Measurements from ENCODE around the gene RDH5. TPM values are rescaled to one million over a fixed set of nuclear protein-coding genes. Genes with fewer than 3 reads are reported as not detected.

Gene RDH5
- total and polyA plus RNA-seq, 2 of the 13 experiments (the other 11 are each of a cell fraction or from before 2014, with no cell fraction given) = 2.6 to 5.7 TPM

- TF ChIP-seq ZBTB2 (CRISPR knock-in tag; IDR thresholded peaks at IDR 0.05; ENCODE audit: low read depth) = no peak
- no peak for TF ChIP-seq RNF219 (CRISPR knock-in tag; IDR thresholded peaks at IDR 0.05)
- no peak for TF ChIP-seq HIVEP1 (CRISPR knock-in tag; IDR thresholded peaks at IDR 0.05)
- TF ChIP-seq CAMTA2 (CRISPR knock-in tag; IDR thresholded peaks at IDR 0.05; ENCODE audit: borderline replicate concordance) = no peak
- TF ChIP-seq ATRX (CRISPR knock-in tag; IDR thresholded peaks at IDR 0.05; ENCODE audit: borderline replicate concordance) = no peak
- no peak for TF ChIP-seq KLF15 (CRISPR knock-in tag; IDR thresholded peaks at IDR 0.05; ENCODE audit: borderline replicate concordance)
- no peak for TF ChIP-seq NFKB2 (CRISPR knock-in tag; IDR thresholded peaks at IDR 0.05; ENCODE audit: borderline replicate concordance)
- TF ChIP-seq HMGA1 (CRISPR knock-in tag; conservative IDR thresholded peaks at IDR 0.05) = no peak
- no peak for TF ChIP-seq ZNF772 (CRISPR knock-in tag; IDR thresholded peaks at IDR 0.05)
- TF ChIP-seq DPF2 (CRISPR knock-in tag; IDR thresholded peaks at IDR 0.05; ENCODE audit: borderline replicate concordance, low read depth) = no peak
Observed at GRCh38 chr12:55734595-55734994, 14.4 kb downstream of the RDH5 start (continued).
